ENCODE results near the gene CBLIF. TPM values are rescaled to one million over a fixed set of nuclear protein-coding genes. Genes with fewer than 3 reads are reported as not detected.

CBLIF gene
- total RNA-seq, 1 donor from 2014 or later, result not detected

GRCh38 chr11:59802639-59803176, 42.6 kb downstream of the CBLIF start:
- H3K4me3 ChIP-seq, result no peak overlapping the region
- no peaks in the 10 kb centered on the region for H3K27me3 ChIP-seq (ENCODE audit: low read depth)
- peaks cover 19% of the 10 kb centered on the region for H3K4me1 ChIP-seq
- peak; percentile 80 for TF ChIP-seq CTCF (IDR thresholded peaks at IDR 0.05; ENCODE audit: borderline replicate concordance)
- H3K27ac ChIP-seq (replicated peaks), result peak overlapping the region; percentile 74
- peaks cover 54% of the 10 kb centered on the region for H3K36me3 ChIP-seq
- H3K9me3 ChIP-seq (replicated peaks), result no peaks in the 10 kb centered on the region
- DNase-seq, result no peak
- intact Hi-C loops (cut with micrococcal nuclease), result loop anchor here (2.0 kb wide), 1 partner anchor 48 kb away; the partner anchor contains the start of gene STX3

- Histone ChIP-seq H3K9me3 (replicated peaks) (no peaks in the 10 kb centered on the region), H3K4me1 (peaks cover 19% of the 10 kb centered on the region), H3K36me3 (peaks cover 60% of the 10 kb centered on the region), H3K27ac (replicated peaks) (peak overlapping the region; percentile 74), H3K27me3 (ENCODE audit: low read depth) (no peaks in the 10 kb centered on the region), H3K4me3 (no peak overlapping the region)
- no peak for TF ChIP-seq CTCF (IDR thresholded peaks at IDR 0.05; ENCODE audit: borderline replicate concordance)
- DNase-seq, result no peak
- intact Hi-C loops (cut with micrococcal nuclease), result loop anchor here (2.0 kb wide), 1 partner anchor 47 kb away; the partner anchor contains the start of gene STX3
These were observed 43.2 kb downstream of the CBLIF start for GRCh38 chr11:59801981-59802638.

GRCh38 chr11:59801160-59801706, 44.1 kb downstream of the CBLIF start:
- H3K4me3 ChIP-seq, result no peak overlapping the region
- peaks cover 59% of the 10 kb centered on the region for H3K36me3 ChIP-seq
- H3K9me3 ChIP-seq (replicated peaks), result no peaks in the 10 kb centered on the region
- DNase-seq, result no peak
- peaks cover 19% of the 10 kb centered on the region for H3K4me1 ChIP-seq
- no peaks in the 10 kb centered on the region for H3K27me3 ChIP-seq (ENCODE audit: low read depth)
- intact Hi-C loops (cut with micrococcal nuclease), result no loop called here
- TF ChIP-seq CTCF (IDR thresholded peaks at IDR 0.05; ENCODE audit: borderline replicate concordance), result no peak
- H3K27ac ChIP-seq (replicated peaks), result peak overlapping the region; percentile 74

GRCh38 chr11:59800390-59801025, 44.8 kb downstream of the CBLIF start:
- intact Hi-C loops (cut with micrococcal nuclease), result no loop called here

More at GRCh38 chr11:59800390-59801025, 44.8 kb downstream of the CBLIF start:
- H3K4me1 ChIP-seq, result peaks cover 19% of the 10 kb centered on the region
- no peaks in the 10 kb centered on the region for H3K27me3 ChIP-seq (ENCODE audit: low read depth)
- H3K27ac ChIP-seq (replicated peaks), result peak overlapping the region; percentile 74
- no peaks in the 10 kb centered on the region for H3K9me3 ChIP-seq (replicated peaks)
- no peak overlapping the region for H3K4me3 ChIP-seq
- no peak for TF ChIP-seq CTCF (IDR thresholded peaks at IDR 0.05; ENCODE audit: borderline replicate concordance)
- peaks cover 61% of the 10 kb centered on the region for H3K36me3 ChIP-seq
- no peak for DNase-seq
